ENCODE results near the gene DOCK11.

- TF ChIP-seq CTCF (conservative IDR thresholded peaks at IDR 0.05; ENCODE audit: low read depth, low read length) (no peak), POLR2A (IDR thresholded peaks at IDR 0.05; ENCODE audit: low read depth, low read length) (no peak), RAD21 (IDR thresholded peaks at IDR 0.05; ENCODE audit: low read length) (no peak), RFX5 (IDR thresholded peaks at IDR 0.05; ENCODE audit: low read depth, low read length) (no peak), ELK1 (IDR thresholded peaks at IDR 0.05; ENCODE audit: borderline replicate concordance, low read depth, low read length) (no peak), SMC3 (IDR thresholded peaks at IDR 0.05; ENCODE audit: low read depth, low read length) (no peak), MXI1 (IDR thresholded peaks at IDR 0.05; ENCODE audit: borderline replicate concordance, low read depth, low read length) (no peak), BHLHE40 (IDR thresholded peaks at IDR 0.05; ENCODE audit: low read depth, low read length) (no peak), USF2 (IDR thresholded peaks at IDR 0.05; ENCODE audit: low read depth, low read length) (no peak), NFE2L2 (IDR thresholded peaks at IDR 0.05; ENCODE audit: low read depth, low read length) (no peak)
Measured at GRCh38 chrX:118685393-118685792, 189.8 kb downstream of the DOCK11 start.
